RPMI8226 (cell line): ENCODE data around the gene PRKRA.
"Not testable (repeated sequence)": the region's sequence is repeated elsewhere in the genome, so short reads cannot be mapped to it uniquely, and the experiment has no call there.

Experiments used
- DNase-seq: peaks from one replicate; pipeline ENCODE4 v3.0.0-alpha.2; 2015

PRKRA gene

DNA sequence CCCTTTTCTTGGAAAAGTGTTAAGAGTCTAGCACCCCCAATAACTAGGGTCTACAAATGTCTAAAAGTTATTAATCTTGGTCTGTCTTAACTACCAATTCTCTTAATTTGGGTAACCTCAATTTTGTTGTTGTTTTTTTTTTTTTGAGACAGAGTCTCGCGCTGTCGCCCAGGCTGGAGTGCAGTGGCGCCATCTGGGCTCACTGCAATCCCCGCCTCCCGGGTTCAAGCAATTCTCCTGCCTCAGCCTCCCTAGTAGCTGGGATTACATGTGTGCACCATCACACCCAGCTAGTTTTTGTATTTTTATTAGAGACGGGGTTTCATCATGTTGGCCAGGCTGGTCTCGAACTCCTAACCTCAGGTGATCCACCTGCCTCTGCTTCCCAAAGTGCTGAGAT is 38.5 kb downstream of the PRKRA start:
- DNase-seq = not testable (repeated sequence)

GRCh38 chr2:178412047-178412446 is 38.9 kb downstream of the PRKRA start:
- DNase-seq = no peak

- DNase-seq = no peak
These were observed 41.7 kb downstream of the PRKRA start for GRCh38 chr2:178409261-178409660.

DNA sequence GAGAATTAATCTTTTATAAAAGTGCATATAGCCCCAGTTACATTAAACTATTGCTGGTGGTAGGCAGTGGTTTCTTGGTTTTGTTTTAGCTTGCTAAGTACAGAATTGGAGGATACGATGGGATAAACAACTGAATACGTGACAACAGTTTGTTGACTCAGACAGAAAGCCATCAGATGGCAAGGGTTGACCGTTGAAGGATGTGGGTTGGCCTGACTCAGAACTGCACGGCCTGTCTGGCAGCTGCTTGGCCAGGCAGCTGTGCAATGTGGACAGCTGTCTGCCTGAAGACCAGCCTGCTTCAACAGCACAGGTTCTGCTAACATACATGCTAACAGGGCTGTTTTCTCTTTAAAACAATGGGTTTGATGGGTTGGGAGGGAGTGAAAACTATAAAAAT is 46.6 kb downstream of the PRKRA start:
- peak; percentile 90 for DNase-seq

DNA sequence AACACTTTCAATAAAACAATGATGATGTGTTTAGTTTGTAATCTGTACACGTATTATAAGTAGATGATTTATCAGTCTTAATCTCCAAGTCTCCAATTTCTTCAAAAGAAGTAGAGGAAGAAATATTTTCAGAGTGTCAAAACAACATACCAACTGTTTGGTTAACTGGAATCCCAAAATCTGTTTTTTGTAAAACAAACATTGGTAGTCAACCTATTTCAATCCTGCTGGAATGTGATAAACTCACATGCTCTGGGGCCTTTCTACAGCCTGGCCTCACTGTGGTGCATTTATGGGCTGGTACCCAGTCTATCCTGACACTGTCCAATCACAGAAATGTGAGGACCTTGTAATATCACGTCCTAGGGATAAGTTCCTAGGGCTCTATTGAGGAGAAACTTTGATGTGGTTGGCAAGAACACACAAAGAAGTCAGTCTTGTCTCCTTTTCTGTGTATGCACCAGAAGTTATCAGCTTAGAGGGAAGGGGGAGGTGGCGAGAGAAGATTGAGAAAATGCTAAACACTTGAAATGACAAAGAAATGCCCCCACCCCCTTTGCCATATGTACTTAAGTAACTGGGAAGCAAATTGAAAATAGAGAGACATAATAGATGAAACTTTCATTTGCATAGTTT is 47.2 kb downstream of the PRKRA start:
- peak; percentile 38 for DNase-seq

- no peak for DNase-seq
These were observed 49.0 kb downstream of the PRKRA start for GRCh38 chr2:178401994-178402437.

DNA sequence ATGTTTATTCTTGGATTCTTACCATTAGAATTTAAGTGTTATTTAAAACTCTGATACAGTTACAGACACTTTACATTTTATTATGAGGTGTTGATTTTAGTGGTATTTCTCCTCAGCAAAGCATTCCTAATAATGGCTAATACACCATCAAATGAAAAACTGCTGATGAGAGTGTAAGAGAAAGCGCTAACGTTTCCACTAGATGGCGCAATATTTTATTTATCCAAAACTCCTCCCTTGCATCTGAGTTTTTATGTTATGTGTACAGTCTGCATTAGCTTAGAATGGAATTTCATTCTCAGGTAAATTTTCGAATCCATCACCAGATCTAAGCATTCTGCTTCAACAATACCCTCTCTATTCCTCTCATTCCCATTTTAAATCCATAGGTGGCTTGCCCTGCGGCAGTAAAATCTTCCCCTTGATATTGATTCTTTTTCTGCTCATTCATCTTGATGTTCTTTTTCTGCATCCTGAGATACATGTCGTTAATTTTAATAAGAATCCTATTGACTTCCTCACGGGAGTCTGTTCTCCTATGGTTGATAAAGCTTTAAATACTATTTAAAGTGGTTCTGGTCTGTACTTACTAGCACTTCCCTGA is 53.9 kb downstream of the PRKRA start:
- DNase-seq = peak; percentile 67

GRCh38 chr2:178395941-178396570 is 54.9 kb downstream of the PRKRA start:
- no peak for DNase-seq

DNA sequence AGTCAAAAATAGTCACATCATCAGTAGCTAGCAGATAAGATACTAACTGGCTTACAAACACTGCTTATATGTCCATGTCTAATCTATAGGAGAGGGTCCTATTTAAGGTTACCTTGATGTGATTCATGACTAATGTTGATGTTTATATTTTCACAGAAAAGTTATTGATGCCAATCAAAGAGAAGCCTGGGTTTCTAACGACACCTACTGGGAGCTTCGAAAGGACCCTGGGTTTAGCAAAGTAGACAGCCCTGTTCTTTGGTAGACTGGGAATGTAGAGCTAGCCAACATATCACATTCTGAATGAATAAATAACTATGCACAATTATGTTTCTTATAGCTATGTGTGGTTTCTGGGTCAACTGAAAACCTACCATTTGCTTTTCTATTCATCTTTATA is 55.7 kb downstream of the PRKRA start:
- no peak for DNase-seq

DNA sequence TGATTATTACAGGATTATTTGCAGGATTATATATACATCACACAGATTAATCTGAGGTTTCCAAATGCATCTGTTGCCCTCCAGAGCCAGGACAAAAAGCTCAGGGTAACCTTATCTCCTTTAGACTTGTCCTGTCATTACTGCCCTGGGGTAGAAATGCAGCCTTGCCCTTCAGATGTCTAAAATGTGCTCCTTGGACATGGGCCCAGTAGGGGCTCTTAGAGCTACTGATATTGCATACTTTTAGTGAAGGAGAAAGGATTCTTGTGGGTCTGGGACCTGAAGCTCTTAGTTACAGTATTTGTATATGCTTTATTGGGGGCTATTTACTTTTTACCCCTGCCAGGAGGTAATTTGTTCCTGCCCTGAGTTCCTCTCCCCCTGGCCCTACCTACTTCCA is 56.1 kb downstream of the PRKRA start:
- DNase-seq = no peak

DNA sequence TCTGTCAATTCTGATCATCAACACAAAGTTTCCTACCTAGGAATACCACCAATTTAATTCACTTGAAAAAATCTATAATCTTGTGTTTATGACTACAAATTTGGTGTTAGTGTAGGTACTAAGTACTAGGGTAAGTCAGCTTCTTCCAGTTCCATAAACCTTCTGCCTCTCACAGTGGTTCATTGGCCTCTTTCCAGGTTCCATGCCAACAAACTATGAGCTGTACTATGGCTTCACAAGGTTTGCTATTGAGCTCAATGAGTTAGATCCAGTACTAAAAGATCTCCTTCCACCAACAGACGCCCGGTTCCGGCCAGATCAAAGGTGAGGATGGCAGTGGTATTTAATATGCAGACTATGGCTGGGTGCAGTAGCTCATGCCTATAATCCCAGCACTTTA is 58.8 kb downstream of the PRKRA start:
- DNase-seq = no peak

DNA sequence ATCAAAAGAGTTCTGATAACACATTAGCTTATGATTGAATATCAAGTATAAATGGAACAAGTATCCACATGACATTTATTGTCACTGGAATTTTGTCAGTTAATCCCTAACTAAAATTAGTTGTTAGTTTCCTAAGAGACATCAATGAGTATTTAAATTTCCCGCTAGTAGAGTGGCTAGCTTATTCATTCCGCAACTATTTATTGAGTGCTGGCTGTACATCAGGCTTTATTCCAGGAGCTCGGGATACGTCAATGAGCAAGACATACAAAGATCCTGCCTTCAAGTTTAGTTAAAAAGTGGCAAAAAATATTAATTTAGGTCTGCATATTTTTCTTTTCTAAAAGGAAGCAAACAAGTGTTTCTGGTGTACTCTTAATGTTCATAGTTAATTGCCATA is 59.3 kb downstream of the PRKRA start:
- DNase-seq = no peak

DNA sequence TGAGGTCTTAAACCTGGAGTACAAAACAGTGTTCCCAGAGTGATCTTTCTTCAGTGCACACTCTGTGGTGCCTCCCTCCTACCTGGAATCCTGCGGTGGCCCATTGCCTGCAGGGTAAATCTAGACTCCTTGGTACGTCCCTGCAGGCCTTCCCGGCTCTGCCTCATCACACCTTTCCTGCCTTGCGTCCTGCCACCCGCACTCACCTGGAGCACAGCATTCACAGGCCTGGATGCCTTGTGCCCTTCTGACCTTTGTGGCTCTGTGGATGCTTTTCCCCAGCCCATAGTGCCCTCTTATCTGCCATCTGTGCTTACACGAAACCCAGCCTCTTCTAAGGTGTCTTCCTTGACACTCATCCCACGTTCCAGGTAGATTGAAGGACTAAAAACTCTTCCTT is 62.7 kb downstream of the PRKRA start:
- no peak for DNase-seq

GRCh38 chr2:178386986-178387597 is 63.9 kb downstream of the PRKRA start:
- DNase-seq = no peak

DNA sequence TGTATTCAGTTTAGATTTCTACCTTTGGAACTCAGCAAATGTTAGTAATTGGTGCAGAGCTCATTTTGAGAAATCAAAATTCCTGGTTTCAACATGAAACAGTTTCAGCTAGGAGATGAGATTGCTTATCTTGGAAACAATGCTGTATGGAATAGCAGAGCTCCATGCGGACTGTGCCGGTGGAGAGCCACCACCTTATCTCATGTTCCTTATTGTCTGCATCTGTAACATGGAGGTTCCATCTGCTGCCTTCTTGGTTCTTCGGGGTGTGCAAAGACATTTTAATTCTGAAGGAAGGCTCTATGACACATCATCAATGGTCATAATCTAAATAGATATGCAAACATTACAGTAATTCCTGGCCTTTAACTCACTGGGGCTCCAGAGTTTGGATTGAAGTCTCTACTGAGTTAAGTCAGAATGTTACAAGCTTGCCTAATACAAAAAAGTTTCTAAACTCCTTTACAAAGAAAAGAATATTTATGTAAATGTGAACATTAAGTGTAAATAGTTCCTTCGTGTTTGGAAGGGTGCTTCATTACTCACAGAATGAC is 65.3 kb downstream of the PRKRA start:
- no peak for DNase-seq

GRCh38 chr2:178383718-178384117 is 67.3 kb downstream of the PRKRA start:
- DNase-seq = no peak
